T-cell (primary cell): Measurements from ENCODE around the gene C8G. TPM values are rescaled to one million over a fixed set of nuclear protein-coding genes. Genes with fewer than 3 reads are reported as not detected.

Experiments used
- ATAC-seq, 4 experiments: fragments of 200-7000 bp in 3 of 4; fragments of 150-1000 bp in 1 of 4; cut with Tn5 transposase; replicated peaks in 1 of 4; 1 replicate in 3 of 4; 2 replicates in 1 of 4; pipeline ENCODE4 v1.10.0; 2021; ENCODE audit warnings: moderate library complexity in 3 of 4, mild to moderate bottlenecking in 2 of 4, moderate number of reproducible peaks in 1 of 4
- CTCF ChIA-PET, 2 donors: fragments of 300-600 bp; sonication (Branson Sonifier 250); formaldehyde crosslinking; loops; one replicate each; lab custom pipeline; 2022; ENCODE audit warnings: antibody characterized with exemption in 2 of 2; lab: Charles Lee
- POLR2A ChIA-PET, 2 donors: fragments of 300-600 bp; sonication (Branson Sonifier 250); formaldehyde crosslinking; loops; one replicate each; lab custom pipeline; 2022; ENCODE audit warnings: antibody characterized with exemption in 2 of 2; lab: Charles Lee
- DNase-seq, 35 experiments: peaks; one replicate each; pipeline versions ENCODE4 v3.0.0 to v3.0.0-alpha.2; 2013 to 2023
- H3K27ac ChIP-seq: one replicate; pipeline ENCODE4 v1.5.1; 2013; ENCODE audit warnings: low read length
- H3K27me3 ChIP-seq, 2 experiments: replicated peaks in 1 of 2; 1 replicate in 1 of 2; 2 replicates in 1 of 2; pipeline versions ENCODE4 v1.6.1 to v1.7.0; 2013; ENCODE audit warnings: low read length in 1 of 2, mixed read lengths in 1 of 2; ENCODE audit not compliant: control insufficient read depth in 2 of 2, insufficient read depth in 2 of 2; ENCODE audit errors: extremely low read depth in 1 of 2
- H3K36me3 ChIP-seq, 2 donors: 1 replicate in 1 of 2; 2 replicates in 1 of 2; pipeline versions ENCODE4 v1.6.1 to v1.7.0; 2013; ENCODE audit warnings: low read length in 1 of 2; ENCODE audit not compliant: control insufficient read depth in 2 of 2, insufficient read depth in 1 of 2; ENCODE audit errors: extremely low read depth in 1 of 2
- H3K4me1 ChIP-seq, 2 experiments: 1 replicate in 1 of 2; 2 replicates in 1 of 2; pipeline versions ENCODE4 v1.6.1 to v1.7.0; 2013; ENCODE audit warnings: low read length in 2 of 2, mixed read lengths in 1 of 2; ENCODE audit not compliant: insufficient read depth in 2 of 2, control insufficient read depth in 1 of 2; ENCODE audit errors: extremely low read depth in 1 of 2
- H3K4me3 ChIP-seq, 2 donors: 1 replicate in 1 of 2; 2 replicates in 1 of 2; pipeline versions ENCODE4 v1.5.1 to v1.7.0; 2013; ENCODE audit warnings: mild to moderate bottlenecking in 2 of 2, low read length in 1 of 2, moderate library complexity in 1 of 2; ENCODE audit not compliant: control insufficient read depth in 1 of 2; ENCODE audit errors: extremely low read depth in 1 of 2
- H3K9me3 ChIP-seq: 2 replicates; pipeline ENCODE4 v1.7.0; 2013
- H3K27ac Mint-ChIP-seq, 2 donors: one replicate each; pipeline ENCODE4 v1.8.0; 2020 to 2021; ENCODE audit warnings: mild to moderate bottlenecking in 2 of 2, mixed read lengths in 2 of 2
- H3K27me3 Mint-ChIP-seq, 2 donors: one replicate each; pipeline ENCODE4 v1.8.0; 2021 to 2022; ENCODE audit warnings: mixed read lengths in 2 of 2
- H3K36me3 Mint-ChIP-seq: one replicate; pipeline ENCODE4 v1.8.0; 2021; ENCODE audit warnings: mixed read lengths
- H3K4me1 Mint-ChIP-seq, 3 donors: one replicate each; pipeline ENCODE4 v1.8.0; 2020 to 2022; ENCODE audit warnings: mixed read lengths in 3 of 3, mild to moderate bottlenecking in 1 of 3
- H3K4me3 Mint-ChIP-seq, 3 donors: one replicate each; pipeline ENCODE4 v1.8.0; 2020 to 2022; ENCODE audit warnings: mild to moderate bottlenecking in 3 of 3, mixed read lengths in 3 of 3, moderate library complexity in 3 of 3
- H3K9me3 Mint-ChIP-seq, 3 donors: one replicate each; pipeline ENCODE4 v1.8.0; 2020 to 2022; ENCODE audit warnings: mixed read lengths in 3 of 3
- WGBS: methylation state at CpG from one replicate; pipeline ENCODE4 v1.1.5; 2013; ENCODE audit warnings: missing lambda C conversion rate; ENCODE audit not compliant: insufficient coverage; 5-methylcytosine and 5-hydroxymethylcytosine counted together
- total RNA-seq, 35 experiments: library from RNA in 6 of 35; stranded (reverse) in 6 of 35; fragments of 120-200 nt in 1 of 35; gene quantifications; one replicate each; pipeline versions ENCODE4 v1.2.1 to v1.2.4 and lab custom pipeline; 2013 to 2026

C8G gene
- total RNA-seq, 5 donors from 2014 or later (not counting 1 experiment from before 2014, with no cell fraction given), result 1.7 to 3.8 (median 3.2) TPM

GRCh38 chr9:136995362-136995761 is 50.3 kb downstream of the C8G start:
- H3K9me3 ChIP-seq, result no peaks in the 10 kb centered on the region
- ATAC-seq, result no peak
- H3K4me3 ChIP-seq, result no peak overlapping the region
- Mint-ChIP-seq H3K9me3 (no peaks in the 10 kb centered on the region), H3K36me3 (peaks cover 3% of the 10 kb centered on the region), H3K4me3 (no peak overlapping the region), H3K4me1 (peaks cover 31 to 58% (median 51%) of the 10 kb centered on the region in 3 donors), H3K27ac (no peak overlapping the region), H3K27me3 (peaks cover 0 to 4% of the 10 kb centered on the region in 2 donors)
- ChIA-PET CTCF (interaction anchor here in 1 of 2 donors (1.0 kb wide), 1 partner anchor 100 kb away, joined by 3 read pairs; no protein-coding TSS in a partner anchor), POLR2A (no interaction called here)
- 77% methylated on average over 15 of the region's 30 CpGs for WGBS
- peak in 1 of 35 experiments; percentile 14 for DNase-seq
- H3K27me3 ChIP-seq, result peaks cover 0 to 28% of the 10 kb centered on the region in 2 experiments
- peaks cover 22 to 86% of the 10 kb centered on the region in 2 experiments for H3K4me1 ChIP-seq
- no peak overlapping the region for H3K27ac ChIP-seq
- peaks cover 4 to 13% of the 10 kb centered on the region in 2 donors for H3K36me3 ChIP-seq

GRCh38 chr9:136995772-136996311 is 50.8 kb downstream of the C8G start:
- Mint-ChIP-seq H3K27ac (peak overlapping the region; percentile 78 to 83), H3K36me3 (peaks cover 3% of the 10 kb centered on the region), H3K4me3 (peak overlapping the region; percentile 67 to 70 (median 67)), H3K9me3 (no peaks in the 10 kb centered on the region), H3K27me3 (peaks cover 0 to 4% of the 10 kb centered on the region in 2 donors), H3K4me1 (peaks cover 31 to 58% (median 54%) of the 10 kb centered on the region in 3 donors)
- DNase-seq (no peak), ATAC-seq (no peak)
- H3K4me3 ChIP-seq, result peak overlapping the region; percentile 40 to 57
- H3K27ac ChIP-seq, result peak overlapping the region; percentile 80
- peaks cover 4 to 13% of the 10 kb centered on the region in 2 donors for H3K36me3 ChIP-seq
- 59% methylated on average over 10 of the region's 12 CpGs for WGBS
- CTCF ChIA-PET, result interaction anchor here in 1 of 2 donors (0.5 to 1.6 kb wide), 4 partner anchors 18 to 154 kb away, joined by 3 to 6 read pairs (median 4); partner anchors contain the start of gene AJM1
- peaks cover 0 to 28% of the 10 kb centered on the region in 2 experiments for H3K27me3 ChIP-seq
- no peaks in the 10 kb centered on the region for H3K9me3 ChIP-seq
- POLR2A ChIA-PET, result interaction anchor here in 1 of 2 donors (0.5 kb wide), 1 partner anchor 117 kb away, joined by 3 read pairs; no protein-coding TSS in a partner anchor
- peaks cover 22 to 91% of the 10 kb centered on the region in 2 experiments for H3K4me1 ChIP-seq

Other genes starting within 250 kb of the C8G start
- 1 to 10 TPM in 1 of 5 donors, under 1 TPM in 4; 0.25 to 2.1 (median 0.77) TPM for gene DIPK1B, start 232.7 kb upstream of the C8G start, total RNA-seq
- 1 to 10 TPM; 1.3 to 2.8 (median 2.2) TPM for gene LCN10, start 202.3 kb upstream of the C8G start, total RNA-seq
- gene LCN6, start 196.7 kb upstream of the C8G start, total RNA-seq, result not detected
- under 1 TPM in 1 of 5 donors, not detected in 4; 0.16 TPM for gene LCN8, start 187.0 kb upstream of the C8G start, total RNA-seq
- not detected for gene LCN15, start 180.7 kb upstream of the C8G start, total RNA-seq
- 10 to 100 TPM; 24.4 to 53.5 (median 45.8) TPM for gene TMEM141, start 153.9 kb upstream of the C8G start, total RNA-seq
- gene CCDC183, start 148.9 kb upstream of the C8G start, total RNA-seq, result 1 to 10 TPM; 1.9 to 2.9 (median 2.3) TPM
- gene RABL6, start 137.3 kb upstream of the C8G start, total RNA-seq, result 10 to 100 TPM; 60.5 to 86.7 (median 82.8) TPM
- gene AJM1, start 102.8 kb upstream of the C8G start, total RNA-seq, result 1 to 10 TPM; 2.1 to 7.5 (median 5.1) TPM
- 10 to 100 TPM; 23.3 to 56.8 (median 43.5) TPM for gene PHPT1, start 95.8 kb upstream of the C8G start, total RNA-seq
- gene MAMDC4, start 92.9 kb upstream of the C8G start, total RNA-seq, result 10 to 100 TPM in 1 of 5 donors, 1 to 10 TPM in 4; 3.0 to 10.7 (median 7.1) TPM
- gene EDF1, start 78.9 kb upstream of the C8G start, total RNA-seq, result 100 to 1,000 TPM; 236 to 314 (median 297) TPM
- 10 to 100 TPM; 20.9 to 38.7 (median 33.7) TPM for gene TRAF2, start 58.7 kb upstream of the C8G start, total RNA-seq
- gene FBXW5, start 505 bp upstream of the C8G start, total RNA-seq, result 100 to 1,000 TPM in 3 of 5 donors, 10 to 100 TPM in 2; 60.9 to 161 (median 145) TPM
- 1 to 10 TPM; 1.1 to 3.3 (median 2.2) TPM for gene LCN12, start 7.0 kb downstream of the C8G start, total RNA-seq
- 10 to 100 TPM in 4 of 5 donors, 1 to 10 TPM in 1; 9.6 to 56.6 (median 26.4) TPM for gene PTGDS, start 32.3 kb downstream of the C8G start, total RNA-seq
- gene LCNL1, start 37.8 kb downstream of the C8G start, total RNA-seq, result 1 to 10 TPM in 3 of 5 donors, under 1 TPM in 2; 0.29 to 2.2 (median 1.3) TPM
- 100 to 1,000 TPM in 4 of 5 donors, 10 to 100 TPM in 1; 81.3 to 173 (median 127) TPM for gene PAXX, start 47.2 kb downstream of the C8G start, total RNA-seq
- gene CLIC3, start 51.3 kb downstream of the C8G start, total RNA-seq, result 10 to 100 TPM in 2 of 5 donors, 1 to 10 TPM in 3; 5.4 to 24.7 (median 8.0) TPM
- 100 to 1,000 TPM in 3 of 5 donors, 10 to 100 TPM in 2; 58.6 to 138 (median 121) TPM for gene ABCA2, start 83.0 kb downstream of the C8G start, total RNA-seq
- gene FUT7, start 86.8 kb downstream of the C8G start, total RNA-seq, result 1 to 10 TPM; 1.1 to 7.7 (median 5.1) TPM
- gene NPDC1, start 100.9 kb downstream of the C8G start, total RNA-seq, result 10 to 100 TPM; 32.4 to 76.7 (median 57.0) TPM
- gene ENTPD2, start 108.8 kb downstream of the C8G start, total RNA-seq, result under 1 TPM in 1 of 5 donors, not detected in 4; 0.32 TPM
- 1 to 10 TPM in 1 of 5 donors, under 1 TPM in 4; 0.33 to 1.0 (median 0.83) TPM for gene SAPCD2, start 125.3 kb downstream of the C8G start, total RNA-seq
- gene UAP1L1, start 132.3 kb downstream of the C8G start, total RNA-seq, result 10 to 100 TPM; 11.3 to 32.8 (median 19.3) TPM
- gene MAN1B1, start 141.7 kb downstream of the C8G start, total RNA-seq, result 10 to 100 TPM; 62.0 to 91.5 (median 84.8) TPM
- 100 to 1,000 TPM; 246 to 469 (median 425) TPM for gene DPP7, start 169.5 kb downstream of the C8G start, total RNA-seq
- gene GRIN1, start 193.9 kb downstream of the C8G start, total RNA-seq, result not detected
- not detected for gene LRRC26, start 224.8 kb downstream of the C8G start, total RNA-seq
- not detected for gene TMEM210, start 226.8 kb downstream of the C8G start, total RNA-seq
- gene ANAPC2, start 243.3 kb downstream of the C8G start, total RNA-seq, result 100 to 1,000 TPM; 133 to 142 (median 141) TPM
- gene SSNA1, start 243.4 kb downstream of the C8G start, total RNA-seq, result 10 to 100 TPM; 37.0 to 71.6 (median 64.0) TPM